K562 treated with DMSO at 1 percent for 4 hours (cell line): Measurements from ENCODE around the gene RASL11A. TPM values are rescaled to one million over a fixed set of nuclear protein-coding genes. Genes with fewer than 3 reads are reported as not detected.

Source experiments
- total RNA-seq: library from RNA; unstranded; fragments of 300-600 nt; gene quantifications from 2 replicates; pipeline ENCODE4 v1.2.3, GENCODE V29; 2022; ENCODE audit not compliant: insufficient read depth

Gene RASL11A, protein sequence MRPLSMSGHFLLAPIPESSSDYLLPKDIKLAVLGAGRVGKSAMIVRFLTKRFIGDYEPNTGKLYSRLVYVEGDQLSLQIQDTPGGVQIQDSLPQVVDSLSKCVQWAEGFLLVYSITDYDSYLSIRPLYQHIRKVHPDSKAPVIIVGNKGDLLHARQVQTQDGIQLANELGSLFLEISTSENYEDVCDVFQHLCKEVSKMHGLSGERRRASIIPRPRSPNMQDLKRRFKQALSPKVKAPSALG
- total RNA-seq: 1.5 TPM in 1 of 2 replicates, not detected in the other

DNA sequence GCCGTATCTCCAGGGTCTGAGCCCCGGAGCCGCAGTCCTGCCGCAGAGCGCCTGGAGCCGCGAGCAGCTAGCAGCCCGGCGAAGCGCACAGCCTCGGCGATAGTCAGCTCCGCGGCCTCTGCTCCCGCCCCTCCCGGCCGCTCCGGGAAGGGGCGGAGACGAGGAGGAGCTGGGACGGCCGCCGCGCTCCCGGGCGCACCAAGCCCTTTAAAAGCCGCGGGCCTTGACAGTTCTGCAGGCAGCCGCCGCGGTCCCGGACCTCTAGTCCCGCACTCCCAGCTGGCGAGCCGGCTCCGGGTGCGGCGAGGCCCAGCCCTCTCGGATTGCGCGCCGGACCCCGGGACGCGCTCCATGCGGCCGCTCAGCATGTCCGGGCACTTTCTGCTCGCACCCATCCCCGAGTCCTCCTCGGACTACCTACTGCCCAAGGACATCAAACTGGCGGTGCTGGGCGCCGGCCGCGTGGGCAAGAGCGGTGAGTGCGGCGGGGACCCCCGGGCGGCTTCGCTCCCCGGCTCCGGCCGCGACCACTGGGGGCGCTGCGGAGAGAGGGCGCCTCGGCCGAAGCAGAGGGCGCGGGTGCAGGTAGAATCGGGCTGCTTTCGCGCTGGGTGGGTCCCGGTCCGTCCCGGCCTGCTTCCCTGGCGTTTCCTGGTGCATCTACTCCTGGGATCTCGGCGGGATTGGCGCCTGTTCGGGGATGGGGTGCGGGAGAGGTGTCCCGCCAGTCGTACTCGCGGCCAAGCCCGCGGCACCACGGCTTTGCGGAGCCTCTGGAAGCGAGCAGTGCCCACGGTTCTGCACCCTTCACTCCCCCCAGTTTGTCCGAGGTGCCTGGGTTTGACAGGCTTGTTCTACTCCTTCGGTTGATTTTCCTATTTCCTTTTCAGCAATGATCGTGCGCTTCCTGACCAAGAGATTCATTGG is at the start of gene RASL11A:
RASL11A (plus strand) TSS at position 237 of the 927 bp plus-strand sequence; CDS start at position 352, 115 bp downstream.

DNA sequence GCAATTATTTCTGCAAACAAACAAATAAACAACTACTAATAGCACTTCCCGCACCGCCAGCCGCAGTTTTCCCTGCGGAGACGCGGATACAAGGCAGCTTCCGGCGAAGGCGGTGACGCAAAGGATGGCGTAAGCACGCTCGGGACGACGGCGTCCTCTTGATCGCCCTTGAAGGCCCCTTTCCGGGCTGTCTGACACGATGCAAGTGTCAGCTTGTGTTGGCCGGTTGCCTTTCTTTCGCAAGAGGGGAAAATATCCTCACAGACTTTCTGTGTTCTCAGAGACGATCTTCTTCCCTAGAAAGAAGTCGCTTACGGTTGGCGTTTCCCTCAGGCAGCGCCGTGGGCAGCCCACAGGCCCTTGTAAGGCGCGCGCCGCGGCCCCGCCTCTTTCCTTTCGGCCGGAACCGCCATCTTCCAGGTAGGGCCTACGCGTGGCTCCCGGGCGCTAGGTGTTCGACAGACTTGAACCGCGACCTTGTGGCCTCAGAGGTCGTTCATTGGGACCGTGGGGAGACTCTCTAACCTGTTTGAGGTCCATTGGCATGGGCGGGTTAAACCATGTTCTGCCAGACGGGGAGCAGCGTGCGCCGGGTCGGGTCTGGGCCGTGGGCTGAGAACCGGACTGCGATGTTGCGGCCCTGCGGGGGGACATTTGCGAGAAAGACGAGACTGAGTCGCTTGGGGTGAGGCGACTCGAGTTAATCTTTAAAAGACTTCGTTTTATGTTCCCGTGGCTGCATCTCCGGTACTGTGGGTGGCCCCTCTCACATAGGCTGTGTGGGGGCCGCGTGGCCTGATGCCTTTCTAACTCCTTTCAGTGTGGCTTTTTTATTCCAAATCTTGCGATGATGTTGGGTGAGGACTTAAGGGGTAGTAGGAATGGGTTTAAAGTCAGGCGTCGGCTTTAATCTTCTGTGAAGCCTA is 19.2 kb upstream of the RASL11A start, which contains the start of gene RPL21:
RPL21 (plus strand) TSS at position 393 of the 926 bp plus-strand sequence. CDS start 2,219 bp downstream, outside the sequence.

Other genes with a start within 250 kb of the RASL11A start
- 7.2 and 8.5 TPM in 2 replicates for gene USP12, start 99.0 kb upstream of the RASL11A start, total RNA-seq
- 1,697 and 1,847 TPM in 2 replicates for gene RPL21, start 19.3 kb upstream of the RASL11A start, total RNA-seq
- 123 TPM in 2 replicates for gene GTF3A, start 153.8 kb downstream of the RASL11A start, total RNA-seq
- gene MTIF3, start 179.7 kb downstream of the RASL11A start, total RNA-seq: 30.1 and 46.0 TPM in 2 replicates